Measurements from ENCODE around the gene ZFR2.

ZFR2 gene

GRCh38 chr19:3769494-3769893, 99.3 kb downstream of the ZFR2 start:
- Histone ChIP-seq H3K79me2 (ENCODE audit: control insufficient read depth, low read length) (peaks cover 5% of the 10 kb centered on the region; the same call in 1 of the 2 replicates), H3K4me2 (ENCODE audit: low read length) (no peak overlapping the region), H3K36me3 (ENCODE audit: control insufficient read depth, low read length) (peaks cover 17% of the 10 kb centered on the region), H3K4me1 (ENCODE audit: control insufficient read depth, low read length) (no peaks in the 10 kb centered on the region), H3F3A (ENCODE audit: control insufficient read depth, insufficient read depth) (no peaks in the 10 kb centered on the region), H4K20me1 (ENCODE audit: control insufficient read depth, insufficient read depth, low read depth, low read length) (no peaks in the 10 kb centered on the region), H3K9me2 (replicated peaks; ENCODE audit: control insufficient read depth, low read length) (no peaks in the 10 kb centered on the region), H3K27me3 (ENCODE audit: control insufficient read depth, low read length) (no peaks in the 10 kb centered on the region), H3K4me3 (ENCODE audit: low read length) (no peak overlapping the region), H3K9me3 (ENCODE audit: control insufficient read depth, insufficient read depth, low read length) (no peaks in the 10 kb centered on the region), H3K27ac (ENCODE audit: low read depth, low read length) (no peak overlapping the region)
- TF ChIP-seq CTCF (IDR thresholded peaks at IDR 0.05; ENCODE audit: low read depth, low read length, poor library complexity, severe bottlenecking): no peak
- no peak for TF ChIP-seq EZH2phosphoT487 (IDR thresholded peaks at IDR 0.05; ENCODE audit: borderline replicate concordance, low read length)

DNA sequence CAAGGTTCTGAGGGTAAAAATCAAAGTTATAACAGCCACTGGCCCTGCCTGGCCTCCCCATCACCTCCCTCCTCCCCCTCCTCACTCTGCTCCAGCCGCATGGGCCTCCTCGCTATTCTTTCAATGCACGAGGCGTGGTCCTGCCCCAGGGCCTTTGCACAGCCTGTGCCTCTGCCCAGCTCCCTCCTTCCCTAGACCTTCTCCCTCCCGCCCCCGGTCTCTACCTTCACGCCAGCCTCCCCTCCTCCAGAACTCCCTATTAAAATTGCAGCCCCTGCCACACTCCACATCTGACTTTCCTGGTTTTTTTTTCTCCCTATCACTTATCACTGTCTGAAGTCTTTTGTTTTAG, 100.1 kb downstream of the ZFR2 start:
- TF ChIP-seq EZH2phosphoT487 (IDR thresholded peaks at IDR 0.05; ENCODE audit: borderline replicate concordance, low read length): no peak
- no peak for TF ChIP-seq CTCF (IDR thresholded peaks at IDR 0.05; ENCODE audit: low read depth, low read length, poor library complexity, severe bottlenecking)
- H3K27me3 ChIP-seq (ENCODE audit: control insufficient read depth, low read length): no peaks in the 10 kb centered on the region
- H3K27ac ChIP-seq (ENCODE audit: low read depth, low read length): no peak overlapping the region

GRCh38 chr19:3768015-3768747, 100.7 kb downstream of the ZFR2 start:
- H3K4me1 ChIP-seq (ENCODE audit: control insufficient read depth, low read length): peaks cover 3% of the 10 kb centered on the region
- peaks cover 17% of the 10 kb centered on the region for H3K36me3 ChIP-seq (ENCODE audit: control insufficient read depth, low read length)
- no peak overlapping the region for H3K27ac ChIP-seq (ENCODE audit: low read depth, low read length)

More for the DNA sequence above, 100.1 kb downstream of the ZFR2 start:
- peaks cover 5% of the 10 kb centered on the region for H3K79me2 ChIP-seq (ENCODE audit: control insufficient read depth, low read length)
- H3K36me3 ChIP-seq (ENCODE audit: control insufficient read depth, low read length): peaks cover 17% of the 10 kb centered on the region
- H3K4me2 ChIP-seq (ENCODE audit: low read length): no peak overlapping the region
- H3K9me3 ChIP-seq (ENCODE audit: control insufficient read depth, insufficient read depth, low read length): no peaks in the 10 kb centered on the region
- no peaks in the 10 kb centered on the region for H3F3A ChIP-seq (ENCODE audit: control insufficient read depth, insufficient read depth)
- H3K4me3 ChIP-seq (ENCODE audit: low read length): no peak overlapping the region
- no peaks in the 10 kb centered on the region for H4K20me1 ChIP-seq (ENCODE audit: control insufficient read depth, insufficient read depth, low read depth, low read length)
- H3K4me1 ChIP-seq (ENCODE audit: control insufficient read depth, low read length): no peaks in the 10 kb centered on the region
- no peaks in the 10 kb centered on the region for H3K9me2 ChIP-seq (replicated peaks; ENCODE audit: control insufficient read depth, low read length)

More at GRCh38 chr19:3768015-3768747, 100.7 kb downstream of the ZFR2 start:
- no peak overlapping the region for H3K4me2 ChIP-seq (ENCODE audit: low read length)
- H4K20me1 ChIP-seq (ENCODE audit: control insufficient read depth, insufficient read depth, low read depth, low read length): no peaks in the 10 kb centered on the region
- TF ChIP-seq CTCF (IDR thresholded peaks at IDR 0.05; ENCODE audit: low read depth, low read length, poor library complexity, severe bottlenecking) (no peak), EZH2phosphoT487 (IDR thresholded peaks at IDR 0.05; ENCODE audit: borderline replicate concordance, low read length) (no peak)
- no peaks in the 10 kb centered on the region for H3F3A ChIP-seq (ENCODE audit: control insufficient read depth, insufficient read depth)
- H3K4me3 ChIP-seq (ENCODE audit: low read length): no peak overlapping the region
- H3K9me3 ChIP-seq (ENCODE audit: control insufficient read depth, insufficient read depth, low read length): no peaks in the 10 kb centered on the region
- H3K9me2 ChIP-seq (replicated peaks; ENCODE audit: control insufficient read depth, low read length): no peaks in the 10 kb centered on the region
- H3K79me2 ChIP-seq (ENCODE audit: control insufficient read depth, low read length): peaks cover 10% of the 10 kb centered on the region
- no peaks in the 10 kb centered on the region for H3K27me3 ChIP-seq (ENCODE audit: control insufficient read depth, low read length)
